GM23338 (cell line): Measurements from ENCODE around the gene ZKSCAN2.

Experiments
- CREB1 ChIP-seq: fragments of 250-450 bp; sonication (Bioruptor Pico); IDR thresholded peaks from 2 replicates; pipeline ENCODE4 v1.5.0; 2020; ENCODE audit warnings: low read depth, mild to moderate bottlenecking, moderate library complexity
- CTCF ChIP-seq, 2 experiments: fragments of 200-600 bp in 1 of 2; sonication (generic) in 1 of 2; conservative IDR thresholded peaks; 2 replicates each; pipeline versions ENCODE4 v1.5.1 to v1.6.1; 2016 to 2017; ENCODE audit warnings: antibody characterized with exemption in 2 of 2, low read depth in 2 of 2, mild to moderate bottlenecking in 2 of 2, moderate library complexity in 1 of 2
- EZH2 ChIP-seq: fragments of 200-600 bp; sonication (generic); IDR thresholded peaks from one replicate; pipeline ENCODE4 v1.8.0; 2017; ENCODE audit warnings: antibody characterized with exemption, mild to moderate bottlenecking, low read depth; ENCODE audit not compliant: unreplicated experiment
- EZH2phosphoT487 ChIP-seq: fragments of 200-600 bp; sonication (generic); IDR thresholded peaks from one replicate; pipeline ENCODE4 v1.8.1; 2018; ENCODE audit warnings: antibody characterized with exemption; ENCODE audit not compliant: unreplicated experiment
- JUNB ChIP-seq: IDR thresholded peaks from one replicate; pipeline ENCODE4 v1.6.1; 2016; ENCODE audit warnings: antibody characterized with exemption; ENCODE audit not compliant: unreplicated experiment
- POLR2AphosphoS5 ChIP-seq: IDR thresholded peaks from 2 replicates; pipeline ENCODE4 v1.6.1; 2016; ENCODE audit warnings: antibody characterized with exemption, low read depth
- REST ChIP-seq: IDR thresholded peaks from one replicate; pipeline ENCODE4 v1.6.1; 2018; ENCODE audit warnings: antibody characterized with exemption; ENCODE audit not compliant: unreplicated experiment
- ZNF114 ChIP-seq: fragments of 250-450 bp; sonication (Bioruptor Pico); IDR thresholded peaks from 2 replicates; pipeline ENCODE4 v1.5.0; 2020; ENCODE audit warnings: mild to moderate bottlenecking, moderate library complexity
- ZNF331 ChIP-seq: fragments of 250-450 bp; sonication (Bioruptor Pico); IDR thresholded peaks from 2 replicates; pipeline ENCODE4 v1.5.0; 2020; ENCODE audit warnings: low read depth, mild to moderate bottlenecking, moderate library complexity

GRCh38 chr16:25217112-25217511 lies 40.5 kb downstream of the ZKSCAN2 start:
- TF ChIP-seq POLR2AphosphoS5 = no peak
- no peak for TF ChIP-seq CTCF (conservative IDR thresholded peaks at IDR 0.05; ENCODE audit: low read depth in 2 of 2)
- no peak for TF ChIP-seq EZH2phosphoT487
- TF ChIP-seq REST = no peak
- no peak for TF ChIP-seq EZH2
- no peak for TF ChIP-seq ZNF331 (CRISPR knock-in tag)
- no peak for TF ChIP-seq CREB1 (CRISPR knock-in tag)
- no peak for TF ChIP-seq JUNB
- no peak for TF ChIP-seq ZNF114 (CRISPR knock-in tag)
